Measurements from ENCODE around the gene ZFP62.

GRCh38 chr5:180806351-180807011, 54.6 kb downstream of the ZFP62 start:
- TF ChIP-seq CTCF (conservative IDR thresholded peaks at IDR 0.05 in 1 of 2, IDR thresholded peaks at IDR 0.05 in 1 of 2; ENCODE audit: low read depth in 1 of 2, low read length in 2 of 2) (no peak), EZH2 (IDR thresholded peaks at IDR 0.05; ENCODE audit: low read length, missing control alignments) (no peak)
